GM12878 (cell line): ENCODE measurements around the gene CTIF. TPM values are rescaled to one million over a fixed set of nuclear protein-coding genes. Genes with fewer than 3 reads are reported as not detected.

ENCODE experiments used
- ATAC-seq: fragments of 200-7000 bp; cut with Tn5 transposase; 3 replicates; pipeline ENCODE4 v1.9.1; 2020; ENCODE audit warnings: mild to moderate bottlenecking, moderate library complexity
- BruUV-seq: library from RNA; stranded (reverse); fragments of 400-500 nt; replicated peaks from 2 replicates; lab custom pipeline; 2021; lab: Mats Ljungman, UMichigan
- CTCF ChIA-PET: fragments of 300-600 bp; sonication (Branson Sonifier 250); formaldehyde crosslinking; extraction: SDS; loops from one replicate; lab custom pipeline; 2021; ENCODE audit warnings: inconsistent platforms; lab: Yijun Ruan, JAX
- POLR2A ChIA-PET: fragments of 350-600 bp; formaldehyde crosslinking; extraction: SDS; loops from one replicate; lab custom pipeline; 2021; ENCODE audit warnings: inconsistent platforms; lab: Charles Lee
- RAD21 ChIA-PET: fragments of 300-600 bp; sonication (Branson Sonifier 250); formaldehyde crosslinking; loops from one replicate; lab custom pipeline; 2023; ENCODE audit warnings: antibody characterized with exemption; ENCODE audit not compliant: unreplicated experiment; lab: Charles Lee
- SMC1A ChIA-PET: fragments of 300-600 bp; sonication (Branson Sonifier 250); formaldehyde crosslinking; loops from one replicate; lab custom pipeline; 2023; ENCODE audit not compliant: unreplicated experiment, uncharacterized antibody; lab: Charles Lee
- DNase-seq: peaks from one replicate; pipeline ENCODE4 v3.0.0-alpha.2; 2011; ENCODE audit warnings: low read depth, low spot score
- FAIRE-seq: peaks from 3 replicates; lab custom pipeline; 2011; peaks lifted over from hg19 to GRCh38; lab: Jason Lieb, UNC
- H2AFZ ChIP-seq: 2 replicates; pipeline ENCODE4 v1.6.0; 2011; ENCODE audit warnings: low read depth, low read length, control low read depth; ENCODE audit not compliant: control insufficient read depth
- H3K27ac ChIP-seq: 2 replicates; pipeline ENCODE4 v1.5.1; 2011; ENCODE audit warnings: control low read depth; ENCODE audit not compliant: control insufficient read depth, insufficient read depth
- H3K27me3 ChIP-seq, 2 experiments: replicated peaks in 1 of 2; 2 replicates each; pipeline versions ENCODE4 v1.6.0 to v1.6.1; 2011; ENCODE audit warnings: low read length in 1 of 2; ENCODE audit not compliant: control insufficient read depth in 2 of 2, insufficient read depth in 2 of 2
- H3K36me3 ChIP-seq, 2 experiments: 2 replicates each; pipeline ENCODE4 v1.5.1; 2011; ENCODE audit warnings: low read length in 1 of 2; ENCODE audit not compliant: control insufficient read depth in 2 of 2, insufficient read depth in 2 of 2
- H3K4me1 ChIP-seq: 2 replicates; pipeline ENCODE4 v1.6.1; 2011; ENCODE audit warnings: mild to moderate bottlenecking, low read length, moderate library complexity, mixed read lengths; ENCODE audit not compliant: control insufficient read depth, insufficient read depth
- H3K4me2 ChIP-seq: 2 replicates; pipeline ENCODE4 v1.6.0; 2011; ENCODE audit warnings: control low read depth; ENCODE audit not compliant: control insufficient read depth, insufficient read depth
- H3K4me3 ChIP-seq: fragments of 200-600 bp; sonication (generic); 2 replicates; pipeline ENCODE4 v1.5.1; 2016
- H3K79me2 ChIP-seq: 2 replicates; pipeline ENCODE4 v1.6.0; 2011; ENCODE audit warnings: low read length; ENCODE audit not compliant: control insufficient read depth, insufficient read depth
- H3K9ac ChIP-seq: 2 replicates; pipeline ENCODE4 v1.8.0; 2011; ENCODE audit warnings: low read length, control low read depth, mixed read lengths; ENCODE audit not compliant: control insufficient read depth, insufficient read depth
- H3K9me3 ChIP-seq: replicated peaks from 3 replicates; pipeline ENCODE4 v1.5.1; 2011; ENCODE audit warnings: mild to moderate bottlenecking, low read length; ENCODE audit not compliant: control insufficient read depth, insufficient read depth
- H4K20me1 ChIP-seq: 2 replicates; pipeline ENCODE4 v1.6.0; 2011; ENCODE audit not compliant: control insufficient read depth, insufficient read depth
- CEBPB ChIP-seq, 2 experiments: fragments of 150-350 bp in 1 of 2; IDR thresholded peaks; 2 replicates each; pipeline ENCODE4 v1.6.1; 2012 to 2014; ENCODE audit warnings: low read depth in 2 of 2, low read length in 2 of 2, borderline replicate concordance in 1 of 2, inconsistent platforms in 1 of 2
- CREM ChIP-seq: IDR thresholded peaks from 2 replicates; pipeline ENCODE4 v1.6.1; 2014; ENCODE audit warnings: antibody characterized with exemption, low read depth
- EZH2 ChIP-seq: IDR thresholded peaks from 2 replicates; pipeline ENCODE4 v1.6.1; 2012; ENCODE audit warnings: low read depth, mild to moderate bottlenecking, control low read depth, inconsistent platforms, low read length, borderline replicate concordance; ENCODE audit not compliant: control insufficient read depth
- MTA2 ChIP-seq: fragments of 450-650 bp; IDR thresholded peaks from 2 replicates; pipeline ENCODE4 v1.6.1; 2016; ENCODE audit warnings: low read depth, mild to moderate bottlenecking, moderate library complexity
- NR2F1 ChIP-seq: fragments of 450-650 bp; conservative IDR thresholded peaks from 2 replicates; pipeline ENCODE4 v1.6.1; 2017; ENCODE audit warnings: mild to moderate bottlenecking
- RAD51 ChIP-seq: fragments of 450-650 bp; IDR thresholded peaks from 2 replicates; pipeline ENCODE4 v1.6.1; 2016; ENCODE audit warnings: moderate library complexity, mild to moderate bottlenecking, inconsistent platforms
- RCOR1 ChIP-seq: conservative IDR thresholded peaks from 2 replicates; pipeline ENCODE4 v1.6.1; 2012; ENCODE audit warnings: low read depth, low read length, improper control_type of control experiment
- SMARCA5 ChIP-seq: fragments of 450-650 bp; IDR thresholded peaks from 2 replicates; pipeline ENCODE4 v1.6.1; 2017; ENCODE audit warnings: mild to moderate bottlenecking
- STAT1 ChIP-seq: fragments of 450-650 bp; conservative IDR thresholded peaks from 2 replicates; pipeline ENCODE4 v1.6.1; 2014; ENCODE audit warnings: antibody characterized with exemption, mild to moderate bottlenecking
- ZNF274 ChIP-seq: IDR thresholded peaks from one replicate; pipeline ENCODE4 v1.8.0; 2011; ENCODE audit not compliant: insufficient read length, insufficient read depth
- ZNF622 ChIP-seq: fragments of 450-650 bp; IDR thresholded peaks from 2 replicates; pipeline ENCODE4 v1.6.1; 2017; ENCODE audit warnings: mild to moderate bottlenecking, inconsistent platforms
- WGBS: methylation state at CpG from one replicate; pipeline ENCODE4 v1.1.6; 2016; ENCODE audit warnings: low lambda C conversion rate; ENCODE audit not compliant: insufficient replicate concordance, insufficient coverage; ENCODE audit errors: missing lambda C conversion rate; 5-methylcytosine and 5-hydroxymethylcytosine counted together
- in situ Hi-C: fragments of 300-500 bp; cut with MboI; formaldehyde crosslinking; loops from 9 replicates; pipeline ENCODE4 v1.14.3; 2018; ENCODE audit warnings: mixed read lengths
- intact Hi-C: fragments of 100-400 bp; cut with micrococcal nuclease; formaldehyde crosslinking; loops from one replicate; pipeline ENCODE4 v1.14.2; 2022; ENCODE audit not compliant: unreplicated experiment
- polyA plus RNA-seq, 11 experiments: library from polyadenylated mRNA; depleted of rRNA in 4 of 11; unstranded in 6 of 11; stranded (reverse) in 5 of 11; fragments of >200 nt; fragmentation: Nextera tagmentation in 4 of 11; fragmentation: Illumina TruSeq in 1 of 11; extraction: Ambion mirVana in 4 of 11; extraction: Trizol in 1 of 11; gene quantifications; 1 replicate in 1 of 11; 2 replicates in 10 of 11; pipeline versions ENCODE4 v1.2.1 to v1.2.3, GENCODE V29; 2011 to 2016; ENCODE audit warnings: inconsistent platforms in 2 of 11, missing spikeins in 2 of 11, low read depth in 1 of 11
- total RNA-seq, 4 experiments: library from RNA; depleted of rRNA in 3 of 4; stranded (reverse); fragments of >200 nt in 3 of 4; fragmentation: Illumina TruSeq in 1 of 4; extraction: Trizol in 1 of 4; gene quantifications; 2 replicates each; pipeline versions ENCODE4 v1.2.1 to v1.2.3, GENCODE V29; 2013 to 2021
- TF ChIP-seq, protein P1 (sequence below): IDR thresholded peaks from 2 replicates; pipeline ENCODE4 v1.6.1; 2012; ENCODE audit warnings: mild to moderate bottlenecking, low read depth, low read length
- TF ChIP-seq, protein P2 (sequence below): fragments of 450-650 bp; IDR thresholded peaks from 2 replicates; pipeline ENCODE4 v1.6.1; 2016; ENCODE audit warnings: mild to moderate bottlenecking

CTIF gene
- total and polyA plus RNA-seq, 10 of the 15 experiments (the other 5 are each of a cell fraction or from before 2014, with no cell fraction given), result 0.06 to 11.6 (median 2.5) TPM

DNA sequence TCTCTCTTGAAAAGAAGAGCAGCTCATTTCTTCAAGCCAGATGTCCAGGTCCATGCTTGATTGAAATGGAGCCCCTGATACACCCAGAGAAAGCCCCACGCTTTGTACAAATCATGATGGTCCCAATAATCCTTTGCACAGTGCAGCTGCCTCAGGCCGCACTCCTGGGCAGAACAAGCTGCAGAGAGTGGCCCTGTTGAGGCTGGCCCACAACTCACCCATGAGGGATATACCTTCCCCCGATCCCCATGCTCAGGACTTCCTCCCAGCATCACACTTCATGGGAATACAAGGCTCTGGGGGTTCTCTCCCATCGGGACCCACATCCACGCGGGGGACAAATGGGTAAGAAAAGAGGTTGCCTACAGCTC, 181.8 kb downstream of the CTIF start:
- no peaks in the 10 kb centered on the region for H3K27me3 ChIP-seq
- H3K4me2 ChIP-seq, result no peak overlapping the region
- SMC1A ChIA-PET, result interaction anchor here (1.7 kb wide), 1 partner anchor 9 kb away, joined by 4 read pairs; no protein-coding TSS in a partner anchor
- no peak for ATAC-seq
- H3K4me1 ChIP-seq, result peaks cover 38% of the 10 kb centered on the region
- H2AFZ ChIP-seq, result no peak overlapping the region
- H3K4me3 ChIP-seq, result no peak overlapping the region
- H3K36me3 ChIP-seq, result no peaks in the 10 kb centered on the region
- CTCF ChIA-PET, result interaction anchor here (0.6 kb wide), 1 partner anchor 354 kb away, joined by 3 read pairs; no protein-coding TSS in a partner anchor
- no peaks in the 10 kb centered on the region for H3K79me2 ChIP-seq
- intact Hi-C loops (no loop called here), in situ Hi-C loops (no loop called here)
- WGBS, result 89% methylated on average over 6 of the region's 6 CpGs
- RAD21 ChIA-PET, result no interaction called here
- H4K20me1 ChIP-seq, result no peaks in the 10 kb centered on the region
- TF ChIP-seq STAT1 (no peak), CREM (no peak), SMARCA5 (no peak), RAD51 (no peak), NR2F1 (no peak), EZH2 (no peak), RCOR1 (no peak), ZNF274 (no peak)
- no peak for DNase-seq
- no peak overlapping the region for H3K27ac ChIP-seq
- FAIRE-seq, result no peak
- no TSS peak for BruUV-seq
- no peaks in the 10 kb centered on the region; the same call in 2 of the 3 replicates for H3K9me3 ChIP-seq
- POLR2A ChIA-PET, result interaction anchor here (0.9 to 1.8 kb wide), 2 partner anchors 12 to 18 kb away, joined by 4 read pairs; no protein-coding TSS in a partner anchor
- H3K9ac ChIP-seq, result no peak overlapping the region

DNA sequence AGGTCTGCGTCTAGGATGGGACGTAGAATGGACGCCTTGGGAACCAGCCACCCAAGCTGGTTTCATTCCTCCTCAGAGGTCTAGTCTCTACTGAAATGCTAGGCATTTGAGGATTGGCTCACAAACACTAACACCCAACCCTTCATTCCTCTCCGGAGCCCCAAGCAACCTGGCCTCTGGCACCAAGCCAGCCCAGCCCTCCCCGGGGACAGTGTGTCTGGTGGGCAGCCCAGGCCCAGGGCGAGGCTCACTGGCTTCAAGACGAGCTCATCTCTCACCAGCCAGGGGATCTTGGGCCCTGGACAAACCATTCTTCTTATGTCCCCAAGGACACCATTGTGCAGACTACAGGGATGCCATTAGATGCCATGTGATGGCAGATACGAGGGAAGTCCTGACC, 182.5 kb downstream of the CTIF start:
- 62% methylated on average over 8 of the region's 8 CpGs for WGBS
- intact Hi-C loops (no loop called here), in situ Hi-C loops (no loop called here)
- H3K36me3 ChIP-seq, result no peaks in the 10 kb centered on the region
- no peak overlapping the region for H2AFZ ChIP-seq
- no peak overlapping the region for H3K4me2 ChIP-seq
- no TSS peak for BruUV-seq
- no peaks in the 10 kb centered on the region for H4K20me1 ChIP-seq
- no peak overlapping the region for H3K9ac ChIP-seq
- CTCF ChIA-PET, result no interaction called here
- RAD21 ChIA-PET, result no interaction called here
- DNase-seq, result no peak
- H3K4me1 ChIP-seq, result peaks cover 33% of the 10 kb centered on the region
- peaks cover 1% of the 10 kb centered on the region; the same call in 2 of the 3 replicates for H3K9me3 ChIP-seq
- H3K4me3 ChIP-seq, result no peak overlapping the region
- no peaks in the 10 kb centered on the region for H3K79me2 ChIP-seq
- ATAC-seq, result no peak
- SMC1A ChIA-PET, result interaction anchor here (0.6 to 1.7 kb wide), 4 partner anchors 10 to 234 kb away, joined by 3 to 4 read pairs (median 3); no protein-coding TSS in a partner anchor
- no peaks in the 10 kb centered on the region for H3K27me3 ChIP-seq
- no peak for FAIRE-seq
- H3K27ac ChIP-seq, result no peak overlapping the region
- POLR2A ChIA-PET, result interaction anchor here (0.6 to 1.8 kb wide), 2 partner anchors 11 to 129 kb away, joined by 3 to 4 read pairs; no protein-coding TSS in a partner anchor
- no peak for TF ChIP-seq CEBPB (IDR thresholded peaks at IDR 0.05; ENCODE audit: borderline replicate concordance in 1 of 2, low read depth in 2 of 2, low read length in 2 of 2)
- TF ChIP-seq, protein P1, sequence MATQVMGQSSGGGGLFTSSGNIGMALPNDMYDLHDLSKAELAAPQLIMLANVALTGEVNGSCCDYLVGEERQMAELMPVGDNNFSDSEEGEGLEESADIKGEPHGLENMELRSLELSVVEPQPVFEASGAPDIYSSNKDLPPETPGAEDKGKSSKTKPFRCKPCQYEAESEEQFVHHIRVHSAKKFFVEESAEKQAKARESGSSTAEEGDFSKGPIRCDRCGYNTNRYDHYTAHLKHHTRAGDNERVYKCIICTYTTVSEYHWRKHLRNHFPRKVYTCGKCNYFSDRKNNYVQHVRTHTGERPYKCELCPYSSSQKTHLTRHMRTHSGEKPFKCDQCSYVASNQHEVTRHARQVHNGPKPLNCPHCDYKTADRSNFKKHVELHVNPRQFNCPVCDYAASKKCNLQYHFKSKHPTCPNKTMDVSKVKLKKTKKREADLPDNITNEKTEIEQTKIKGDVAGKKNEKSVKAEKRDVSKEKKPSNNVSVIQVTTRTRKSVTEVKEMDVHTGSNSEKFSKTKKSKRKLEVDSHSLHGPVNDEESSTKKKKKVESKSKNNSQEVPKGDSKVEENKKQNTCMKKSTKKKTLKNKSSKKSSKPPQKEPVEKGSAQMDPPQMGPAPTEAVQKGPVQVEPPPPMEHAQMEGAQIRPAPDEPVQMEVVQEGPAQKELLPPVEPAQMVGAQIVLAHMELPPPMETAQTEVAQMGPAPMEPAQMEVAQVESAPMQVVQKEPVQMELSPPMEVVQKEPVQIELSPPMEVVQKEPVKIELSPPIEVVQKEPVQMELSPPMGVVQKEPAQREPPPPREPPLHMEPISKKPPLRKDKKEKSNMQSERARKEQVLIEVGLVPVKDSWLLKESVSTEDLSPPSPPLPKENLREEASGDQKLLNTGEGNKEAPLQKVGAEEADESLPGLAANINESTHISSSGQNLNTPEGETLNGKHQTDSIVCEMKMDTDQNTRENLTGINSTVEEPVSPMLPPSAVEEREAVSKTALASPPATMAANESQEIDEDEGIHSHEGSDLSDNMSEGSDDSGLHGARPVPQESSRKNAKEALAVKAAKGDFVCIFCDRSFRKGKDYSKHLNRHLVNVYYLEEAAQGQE, result no peak
- TF ChIP-seq MTA2, result no peak
- TF ChIP-seq ZNF622, result no peak
- TF ChIP-seq, protein P2, sequence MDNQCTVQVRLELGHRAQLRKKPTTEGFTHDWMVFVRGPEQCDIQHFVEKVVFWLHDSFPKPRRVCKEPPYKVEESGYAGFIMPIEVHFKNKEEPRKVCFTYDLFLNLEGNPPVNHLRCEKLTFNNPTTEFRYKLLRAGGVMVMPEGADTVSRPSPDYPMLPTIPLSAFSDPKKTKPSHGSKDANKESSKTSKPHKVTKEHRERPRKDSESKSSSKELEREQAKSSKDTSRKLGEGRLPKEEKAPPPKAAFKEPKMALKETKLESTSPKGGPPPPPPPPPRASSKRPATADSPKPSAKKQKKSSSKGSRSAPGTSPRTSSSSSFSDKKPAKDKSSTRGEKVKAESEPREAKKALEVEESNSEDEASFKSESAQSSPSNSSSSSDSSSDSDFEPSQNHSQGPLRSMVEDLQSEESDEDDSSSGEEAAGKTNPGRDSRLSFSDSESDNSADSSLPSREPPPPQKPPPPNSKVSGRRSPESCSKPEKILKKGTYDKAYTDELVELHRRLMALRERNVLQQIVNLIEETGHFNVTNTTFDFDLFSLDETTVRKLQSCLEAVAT, result no peak
